HepG2 (cell line): ENCODE data around the gene CENPL. TPM values are rescaled to one million over a fixed set of nuclear protein-coding genes. Genes with fewer than 3 reads are reported as not detected.

Source experiments
- FOXP1 ChIP-seq, 2 experiments: fragments of 450-650 bp in 1 of 2; IDR thresholded peaks; 2 replicates each; pipeline ENCODE4 v1.6.1; 2017 to 2018; ENCODE audit warnings: antibody characterized with exemption in 1 of 2
- KDM5B ChIP-seq: sonication (generic); formaldehyde crosslinking; IDR thresholded peaks from 2 replicates; pipeline ENCODE4 v1.4.0; 2020; ENCODE audit warnings: missing genetic modification reagents, mild to moderate bottlenecking, borderline replicate concordance
- PRDM15 ChIP-seq: sonication (generic); formaldehyde crosslinking; IDR thresholded peaks from 2 replicates; pipeline ENCODE4 v1.4.0; 2020; ENCODE audit warnings: missing genetic modification reagents
- SMYD3 ChIP-seq: sonication (generic); formaldehyde crosslinking; IDR thresholded peaks from 2 replicates; pipeline ENCODE4 v1.8.1; 2023; ENCODE audit warnings: mild to moderate bottlenecking, missing genetic modification reagents
- ZNF263 ChIP-seq: sonication (generic); formaldehyde crosslinking; IDR thresholded peaks from 2 replicates; pipeline ENCODE4 v1.4.0; 2020; ENCODE audit warnings: missing genetic modification reagents
- ZNF512B ChIP-seq: sonication (generic); formaldehyde crosslinking; IDR thresholded peaks from 2 replicates; pipeline ENCODE4 v1.5.1; 2020; ENCODE audit warnings: missing genetic modification reagents, mild to moderate bottlenecking, borderline replicate concordance
- ZNF737 ChIP-seq: sonication (generic); formaldehyde crosslinking; IDR thresholded peaks from 2 replicates; pipeline ENCODE4 v1.5.0; 2020; ENCODE audit warnings: missing genetic modification reagents, mild to moderate bottlenecking, borderline replicate concordance
- ZSCAN22 ChIP-seq: sonication (generic); formaldehyde crosslinking; IDR thresholded peaks from 2 replicates; pipeline ENCODE4 v1.4.0; 2020; ENCODE audit warnings: mild to moderate bottlenecking, missing genetic modification reagents
- ZSCAN5A ChIP-seq: sonication (generic); formaldehyde crosslinking; IDR thresholded peaks from 2 replicates; pipeline ENCODE4 v1.8.0; 2022; ENCODE audit warnings: mild to moderate bottlenecking, missing genetic modification reagents, borderline replicate concordance
- polyA plus RNA-seq, 8 experiments: library from polyadenylated mRNA; depleted of rRNA in 3 of 8; stranded (reverse) in 7 of 8; unstranded in 1 of 8; fragments of >200 nt; fragmentation: Illumina TruSeq in 4 of 8; extraction: Trizol in 4 of 8; gene quantifications; 2 replicates each; pipeline versions ENCODE4 v1.2.1 to v1.2.3, GENCODE V29; 2011 to 2016; ENCODE audit warnings: low read depth in 4 of 8, missing spikeins in 1 of 8, mixed read lengths in 1 of 8; ENCODE audit not compliant: insufficient read depth in 1 of 8
- total RNA-seq, 5 experiments: library from RNA; depleted of rRNA; stranded (reverse); fragments of >200 nt; fragmentation: Illumina TruSeq; extraction: Trizol; gene quantifications; 2 replicates each; pipeline ENCODE4 v1.2.3, GENCODE V29; 2016; ENCODE audit warnings: low read depth in 1 of 5
- TF ChIP-seq, protein P1 (sequence below): IDR thresholded peaks from 2 replicates; pipeline ENCODE4 v1.6.1; 2016; ENCODE audit warnings: low read depth, borderline replicate concordance
- TF ChIP-seq, protein P2 (sequence below): sonication (generic); formaldehyde crosslinking; IDR thresholded peaks from 2 replicates; pipeline ENCODE4 v1.5.1; 2020; ENCODE audit warnings: mild to moderate bottlenecking, missing genetic modification reagents, moderate library complexity

Gene CENPL
- total and polyA plus RNA-seq, 2 of the 13 experiments (the other 11 are each of a cell fraction or from before 2014, with no cell fraction given): 4.4 to 14.2 TPM

DNA sequence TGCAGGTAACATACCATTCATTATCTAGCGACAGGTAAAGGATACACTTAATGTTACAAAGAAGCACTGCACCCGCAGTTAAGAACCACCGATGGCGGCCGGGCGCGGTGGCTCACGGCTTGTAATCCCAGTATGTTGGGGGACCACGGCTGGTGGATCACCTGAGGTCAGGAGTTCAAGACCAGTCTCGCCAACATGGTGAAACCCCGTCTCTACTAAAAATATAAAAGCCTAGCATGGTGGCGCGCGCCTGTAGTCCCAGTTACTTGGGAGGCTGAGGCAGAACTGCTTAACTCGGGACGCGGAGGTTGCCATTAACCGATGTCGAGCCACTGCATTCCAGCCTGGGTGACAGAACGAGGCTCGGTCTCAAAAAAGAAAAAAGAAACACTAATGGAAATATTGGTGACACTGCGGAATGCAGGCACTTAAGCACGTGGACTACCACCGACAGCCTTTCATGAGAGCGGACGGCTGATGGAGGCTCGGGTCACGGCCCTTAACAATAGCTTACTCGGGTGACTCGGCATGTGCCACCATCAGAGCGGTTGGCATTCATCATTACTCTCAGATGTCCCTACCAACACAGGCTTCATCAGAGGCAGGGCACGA is 42.6 kb upstream of the CENPL start (continued):
- 0 out of 2 replicates have a peak, but pooled peaks have one; percentile 39 for TF ChIP-seq ZNF512B (CRISPR knock-in tag)
- no peak for TF ChIP-seq PRDM15 (CRISPR knock-in tag)
- no peak for TF ChIP-seq ZNF263 (CRISPR knock-in tag)
- TF ChIP-seq, protein P1, sequence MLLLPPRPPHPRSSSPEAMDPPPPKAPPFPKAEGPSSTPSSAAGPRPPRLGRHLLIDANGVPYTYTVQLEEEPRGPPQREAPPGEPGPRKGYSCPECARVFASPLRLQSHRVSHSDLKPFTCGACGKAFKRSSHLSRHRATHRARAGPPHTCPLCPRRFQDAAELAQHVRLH: no peak
- no peak for TF ChIP-seq ZSCAN22 (CRISPR knock-in tag)
- 0 out of 2 replicates have a peak, but pooled peaks have one; percentile 23 for TF ChIP-seq ZSCAN5A (CRISPR knock-in tag)
- TF ChIP-seq, protein P2, sequence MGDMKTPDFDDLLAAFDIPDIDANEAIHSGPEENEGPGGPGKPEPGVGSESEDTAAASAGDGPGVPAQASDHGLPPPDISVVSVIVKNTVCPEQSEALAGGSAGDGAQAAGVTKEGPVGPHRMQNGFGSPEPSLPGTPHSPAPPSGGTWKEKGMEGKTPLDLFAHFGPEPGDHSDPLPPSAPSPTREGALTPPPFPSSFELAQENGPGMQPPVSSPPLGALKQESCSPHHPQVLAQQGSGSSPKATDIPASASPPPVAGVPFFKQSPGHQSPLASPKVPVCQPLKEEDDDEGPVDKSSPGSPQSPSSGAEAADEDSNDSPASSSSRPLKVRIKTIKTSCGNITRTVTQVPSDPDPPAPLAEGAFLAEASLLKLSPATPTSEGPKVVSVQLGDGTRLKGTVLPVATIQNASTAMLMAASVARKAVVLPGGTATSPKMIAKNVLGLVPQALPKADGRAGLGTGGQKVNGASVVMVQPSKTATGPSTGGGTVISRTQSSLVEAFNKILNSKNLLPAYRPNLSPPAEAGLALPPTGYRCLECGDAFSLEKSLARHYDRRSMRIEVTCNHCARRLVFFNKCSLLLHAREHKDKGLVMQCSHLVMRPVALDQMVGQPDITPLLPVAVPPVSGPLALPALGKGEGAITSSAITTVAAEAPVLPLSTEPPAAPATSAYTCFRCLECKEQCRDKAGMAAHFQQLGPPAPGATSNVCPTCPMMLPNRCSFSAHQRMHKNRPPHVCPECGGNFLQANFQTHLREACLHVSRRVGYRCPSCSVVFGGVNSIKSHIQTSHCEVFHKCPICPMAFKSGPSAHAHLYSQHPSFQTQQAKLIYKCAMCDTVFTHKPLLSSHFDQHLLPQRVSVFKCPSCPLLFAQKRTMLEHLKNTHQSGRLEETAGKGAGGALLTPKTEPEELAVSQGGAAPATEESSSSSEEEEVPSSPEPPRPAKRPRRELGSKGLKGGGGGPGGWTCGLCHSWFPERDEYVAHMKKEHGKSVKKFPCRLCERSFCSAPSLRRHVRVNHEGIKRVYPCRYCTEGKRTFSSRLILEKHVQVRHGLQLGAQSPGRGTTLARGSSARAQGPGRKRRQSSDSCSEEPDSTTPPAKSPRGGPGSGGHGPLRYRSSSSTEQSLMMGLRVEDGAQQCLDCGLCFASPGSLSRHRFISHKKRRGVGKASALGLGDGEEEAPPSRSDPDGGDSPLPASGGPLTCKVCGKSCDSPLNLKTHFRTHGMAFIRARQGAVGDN (CRISPR knock-in tag): 0 out of 2 replicates have a peak, but pooled peaks have one; percentile 30
- no peak for TF ChIP-seq FOXP1 (IDR thresholded peaks at IDR 0.05)
- no peak for TF ChIP-seq FOXP1 (CRISPR knock-in tag; IDR thresholded peaks at IDR 0.05)
- peak; percentile 26; the same call in 1 of the 2 replicates for TF ChIP-seq ZNF737 (CRISPR knock-in tag)
- TF ChIP-seq KDM5B (CRISPR knock-in tag): peak; percentile 62
- TF ChIP-seq SMYD3 (CRISPR knock-in tag): peak; percentile 58; the same call in 1 of the 2 replicates
